Loucy (cell line): ENCODE data around the gene ACBD3.

ENCODE experiments used
- H2AFZ ChIP-seq: fragments of 200-600 bp; sonication (generic); 2 replicates; pipeline ENCODE4 v1.6.0; 2016; ENCODE audit warnings: antibody characterized with exemption, mild to moderate bottlenecking, low read length, moderate library complexity
- H3F3A ChIP-seq: fragments of 200-600 bp; 2 replicates; pipeline ENCODE4 v1.6.0; 2016; ENCODE audit warnings: antibody characterized with exemption, low read depth, mild to moderate bottlenecking
- H3K27me3 ChIP-seq: fragments of 200-600 bp; sonication (generic); 2 replicates; pipeline ENCODE4 v1.6.1; 2014; ENCODE audit warnings: low read length, mild to moderate bottlenecking; ENCODE audit not compliant: insufficient read depth, poor library complexity, severe bottlenecking
- H3K36me3 ChIP-seq: fragments of 200-600 bp; sonication (generic); 2 replicates; pipeline ENCODE4 v1.6.1; 2016; ENCODE audit warnings: low read length; ENCODE audit not compliant: insufficient read depth
- H3K4me1 ChIP-seq: fragments of 200-600 bp; sonication (generic); 2 replicates; pipeline ENCODE4 v1.5.1; 2014; ENCODE audit warnings: low read length, mild to moderate bottlenecking; ENCODE audit not compliant: insufficient read depth, poor library complexity, severe bottlenecking
- H3K4me2 ChIP-seq: fragments of 200-600 bp; sonication (generic); 2 replicates; pipeline ENCODE4 v1.6.0; 2014; ENCODE audit warnings: antibody characterized with exemption, low read length, low read depth, mild to moderate bottlenecking; ENCODE audit not compliant: poor library complexity, severe bottlenecking
- H3K4me3 ChIP-seq: fragments of 200-600 bp; sonication (generic); 2 replicates; pipeline ENCODE4 v1.5.1; 2014; ENCODE audit warnings: low read length, mild to moderate bottlenecking, mixed read lengths; ENCODE audit not compliant: poor library complexity, severe bottlenecking
- H3K79me2 ChIP-seq: fragments of 200-600 bp; sonication (generic); 2 replicates; pipeline ENCODE4 v1.6.1; 2014; ENCODE audit warnings: low read length; ENCODE audit not compliant: insufficient read depth
- H3K9ac ChIP-seq: fragments of 200-600 bp; sonication (generic); 2 replicates; pipeline ENCODE4 v1.6.0; 2014; ENCODE audit warnings: mild to moderate bottlenecking, low read depth, low read length, moderate library complexity; ENCODE audit not compliant: poor library complexity, severe bottlenecking
- H3K9me2 ChIP-seq: fragments of 200-600 bp; sonication (generic); replicated peaks from 2 replicates; pipeline ENCODE4 v1.6.1; 2016; ENCODE audit warnings: low read depth, low read length, mixed read lengths
- H3K9me3 ChIP-seq: fragments of 200-600 bp; sonication (generic); 2 replicates; pipeline ENCODE4 v1.6.1; 2014; ENCODE audit warnings: mild to moderate bottlenecking, antibody characterized with exemption, low read length, low read depth; ENCODE audit not compliant: insufficient read depth
- H4K20me1 ChIP-seq: fragments of 200-600 bp; sonication (generic); 2 replicates; pipeline ENCODE4 v1.6.0; 2014; ENCODE audit warnings: antibody characterized with exemption, low read length, mild to moderate bottlenecking; ENCODE audit not compliant: insufficient read depth, poor library complexity, severe bottlenecking
- EZH2phosphoT487 ChIP-seq: fragments of 200-600 bp; IDR thresholded peaks from 2 replicates; pipeline ENCODE4 v1.6.1; 2018; ENCODE audit warnings: antibody characterized with exemption, mild to moderate bottlenecking, moderate library complexity, borderline replicate concordance
- TF ChIP-seq, protein P1 (sequence below): fragments of 200-600 bp; sonication (generic); conservative IDR thresholded peaks from 2 replicates; pipeline ENCODE4 v1.5.1; 2014; ENCODE audit warnings: mild to moderate bottlenecking, antibody characterized with exemption, low read length

The ACBD3 gene

GRCh38 chr1:226202246-226202645, 15.7 kb upstream of the ACBD3 start:
- TF ChIP-seq, protein P1, sequence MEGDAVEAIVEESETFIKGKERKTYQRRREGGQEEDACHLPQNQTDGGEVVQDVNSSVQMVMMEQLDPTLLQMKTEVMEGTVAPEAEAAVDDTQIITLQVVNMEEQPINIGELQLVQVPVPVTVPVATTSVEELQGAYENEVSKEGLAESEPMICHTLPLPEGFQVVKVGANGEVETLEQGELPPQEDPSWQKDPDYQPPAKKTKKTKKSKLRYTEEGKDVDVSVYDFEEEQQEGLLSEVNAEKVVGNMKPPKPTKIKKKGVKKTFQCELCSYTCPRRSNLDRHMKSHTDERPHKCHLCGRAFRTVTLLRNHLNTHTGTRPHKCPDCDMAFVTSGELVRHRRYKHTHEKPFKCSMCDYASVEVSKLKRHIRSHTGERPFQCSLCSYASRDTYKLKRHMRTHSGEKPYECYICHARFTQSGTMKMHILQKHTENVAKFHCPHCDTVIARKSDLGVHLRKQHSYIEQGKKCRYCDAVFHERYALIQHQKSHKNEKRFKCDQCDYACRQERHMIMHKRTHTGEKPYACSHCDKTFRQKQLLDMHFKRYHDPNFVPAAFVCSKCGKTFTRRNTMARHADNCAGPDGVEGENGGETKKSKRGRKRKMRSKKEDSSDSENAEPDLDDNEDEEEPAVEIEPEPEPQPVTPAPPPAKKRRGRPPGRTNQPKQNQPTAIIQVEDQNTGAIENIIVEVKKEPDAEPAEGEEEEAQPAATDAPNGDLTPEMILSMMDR: no peak

GRCh38 chr1:226201029-226201593, 14.6 kb upstream of the ACBD3 start:
- no peaks in the 10 kb centered on the region for H3K79me2 ChIP-seq
- no peaks in the 10 kb centered on the region for H3K27me3 ChIP-seq
- H3K9me2 ChIP-seq: no peaks in the 10 kb centered on the region
- H3K9me3 ChIP-seq: no peaks in the 10 kb centered on the region
- TF ChIP-seq, protein P1: peak; percentile 72
- no peak for TF ChIP-seq EZH2phosphoT487
- no peak overlapping the region for H2AFZ ChIP-seq
- no peak overlapping the region for H3K9ac ChIP-seq
- H3F3A ChIP-seq: no peaks in the 10 kb centered on the region
- no peaks in the 10 kb centered on the region for H3K36me3 ChIP-seq
- H3K4me1 ChIP-seq: no peaks in the 10 kb centered on the region
- no peaks in the 10 kb centered on the region for H4K20me1 ChIP-seq
- no peak overlapping the region for H3K4me3 ChIP-seq
- no peak overlapping the region for H3K4me2 ChIP-seq

More at GRCh38 chr1:226202246-226202645, 15.7 kb upstream of the ACBD3 start:
- Histone ChIP-seq H3K79me2 (no peaks in the 10 kb centered on the region), H3K4me2 (no peak overlapping the region), H3K36me3 (no peaks in the 10 kb centered on the region), H3K4me1 (no peaks in the 10 kb centered on the region), H4K20me1 (no peaks in the 10 kb centered on the region), H3K9me3 (no peaks in the 10 kb centered on the region), H3K9me2 (no peaks in the 10 kb centered on the region), H3K9ac (no peak overlapping the region), H3F3A (no peaks in the 10 kb centered on the region), H3K27me3 (no peaks in the 10 kb centered on the region), H2AFZ (no peak overlapping the region), H3K4me3 (no peak overlapping the region)

GRCh38 chr1:226199971-226200370, 13.4 kb upstream of the ACBD3 start:
- Histone ChIP-seq H3K4me2 (no peak overlapping the region), H3K27me3 (no peaks in the 10 kb centered on the region), H3K36me3 (no peaks in the 10 kb centered on the region), H3K79me2 (no peaks in the 10 kb centered on the region), H3K4me1 (no peaks in the 10 kb centered on the region), H3K9me2 (no peaks in the 10 kb centered on the region), H4K20me1 (no peaks in the 10 kb centered on the region), H2AFZ (no peak overlapping the region), H3K9ac (no peak overlapping the region), H3K9me3 (no peaks in the 10 kb centered on the region), H3K4me3 (no peak overlapping the region), H3F3A (no peaks in the 10 kb centered on the region)
- TF ChIP-seq, protein P1: no peak
- no peak for TF ChIP-seq EZH2phosphoT487
